ENCODE results near the gene NIPAL3.

GRCh38 chr1:24442764-24443163 is 27.2 kb downstream of the NIPAL3 start:
- TF ChIP-seq CTCF (conservative IDR thresholded peaks at IDR 0.05; ENCODE audit: low read length) (no peak), EZH2phosphoT487 (IDR thresholded peaks at IDR 0.05; ENCODE audit: borderline replicate concordance, low read depth, low read length) (no peak)
